Testis (tissue), 3 donors: ENCODE results near the gene CFAP107. TPM values are rescaled to one million over a fixed set of nuclear protein-coding genes. Genes with fewer than 3 reads are reported as not detected.
"Not testable (repeated sequence)": the region's sequence is repeated elsewhere in the genome, so short reads cannot be mapped to it uniquely, and the experiment has no call there.

Experiments
- DNase-seq: peaks from one replicate; pipeline ENCODE4 v3.0.0-alpha.2; 2019
- H3K27ac ChIP-seq, 2 donors: fragments of 200-600 bp; sonication (generic); one replicate each; pipeline ENCODE4 v1.5.1; 2019
- H3K27me3 ChIP-seq: fragments of 200-600 bp; sonication (generic); one replicate; pipeline ENCODE4 v1.5.1; 2019
- H3K36me3 ChIP-seq: fragments of 200-600 bp; sonication (generic); one replicate; pipeline ENCODE4 v1.5.1; 2017; ENCODE audit warnings: low read depth; ENCODE audit errors: missing control alignments
- H3K4me1 ChIP-seq: fragments of 200-600 bp; sonication (generic); one replicate; pipeline ENCODE4 v1.5.1; 2019
- H3K4me3 ChIP-seq, 2 donors: fragments of 200-600 bp; sonication (generic); one replicate each; pipeline ENCODE4 v1.5.1; 2017 to 2019
- H3K9me3 ChIP-seq: fragments of 200-600 bp; sonication (generic); one replicate; pipeline ENCODE4 v1.5.1; 2017
- POLR2A ChIP-seq: fragments of 450-650 bp; IDR thresholded peaks from one replicate; pipeline ENCODE4 v1.6.1; 2017; ENCODE audit warnings: antibody characterized with exemption, mild to moderate bottlenecking, moderate library complexity
- WGBS, 2 donors: methylation state at CpG; one replicate each; pipeline ENCODE4 v1.1.5; 2018; 5-methylcytosine and 5-hydroxymethylcytosine counted together
- intact Hi-C: fragments of 100-400 bp; cut with DNase I; formaldehyde crosslinking; loops from one replicate; pipeline ENCODE4 v1.15.1; 2023; ENCODE audit warnings: low total_unique reads
- polyA plus RNA-seq: library from polyadenylated mRNA; stranded (reverse); fragments of 350-450 nt; fragmentation: Illumina TruSeq; extraction: RNeasy Lipid Tissue Mini Kit (QIAGEN cat#74804); gene quantifications from one replicate; pipeline ENCODE4 v1.2.3, GENCODE V29; 2014; ENCODE audit warnings: low read depth, low replicate concordance; ENCODE audit not compliant: insufficient read depth
- total RNA-seq, 2 donors: library from RNA; depleted of rRNA; stranded (reverse); fragments of >200 nt; gene quantifications; one replicate each; pipeline ENCODE4 v1.2.3, GENCODE V29; 2016
- TF ChIP-seq, protein P1 (sequence below), 3 experiments: fragments of 450-650 bp in 2 of 3; fragments of 200-600 bp in 1 of 3; sonication (generic) in 1 of 3; IDR thresholded peaks; one replicate each; pipeline ENCODE4 v1.5.1; 2016 to 2019; ENCODE audit warnings: antibody characterized with exemption in 3 of 3, mild to moderate bottlenecking in 2 of 3, moderate library complexity in 1 of 3

CFAP107 gene
- total and polyA plus RNA-seq, 3 donors from 2014 or later = 8.1 to 87.9 (median 13.4) TPM

DNA sequence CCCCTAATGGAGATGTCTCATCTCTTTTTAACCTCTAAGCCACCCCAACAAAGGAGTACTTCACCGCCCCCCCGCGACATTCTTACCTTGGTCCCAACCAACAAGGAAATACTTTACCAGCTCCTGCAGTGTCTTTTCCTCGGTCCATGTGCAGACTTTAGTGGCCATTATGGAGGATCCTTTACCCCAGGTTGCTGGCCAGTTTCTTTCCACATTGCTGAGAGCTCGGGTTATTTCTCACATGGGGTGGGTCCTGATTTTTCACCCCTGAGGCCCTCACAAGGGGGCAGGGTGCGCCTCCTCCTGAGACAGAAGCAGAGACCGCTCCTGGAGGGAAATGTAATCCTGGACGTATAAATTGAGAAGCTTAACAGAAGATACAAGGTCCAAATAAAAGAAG, 33.1 kb upstream of the CFAP107 start:
- TF ChIP-seq, protein P1, sequence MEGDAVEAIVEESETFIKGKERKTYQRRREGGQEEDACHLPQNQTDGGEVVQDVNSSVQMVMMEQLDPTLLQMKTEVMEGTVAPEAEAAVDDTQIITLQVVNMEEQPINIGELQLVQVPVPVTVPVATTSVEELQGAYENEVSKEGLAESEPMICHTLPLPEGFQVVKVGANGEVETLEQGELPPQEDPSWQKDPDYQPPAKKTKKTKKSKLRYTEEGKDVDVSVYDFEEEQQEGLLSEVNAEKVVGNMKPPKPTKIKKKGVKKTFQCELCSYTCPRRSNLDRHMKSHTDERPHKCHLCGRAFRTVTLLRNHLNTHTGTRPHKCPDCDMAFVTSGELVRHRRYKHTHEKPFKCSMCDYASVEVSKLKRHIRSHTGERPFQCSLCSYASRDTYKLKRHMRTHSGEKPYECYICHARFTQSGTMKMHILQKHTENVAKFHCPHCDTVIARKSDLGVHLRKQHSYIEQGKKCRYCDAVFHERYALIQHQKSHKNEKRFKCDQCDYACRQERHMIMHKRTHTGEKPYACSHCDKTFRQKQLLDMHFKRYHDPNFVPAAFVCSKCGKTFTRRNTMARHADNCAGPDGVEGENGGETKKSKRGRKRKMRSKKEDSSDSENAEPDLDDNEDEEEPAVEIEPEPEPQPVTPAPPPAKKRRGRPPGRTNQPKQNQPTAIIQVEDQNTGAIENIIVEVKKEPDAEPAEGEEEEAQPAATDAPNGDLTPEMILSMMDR (IDR thresholded peaks at IDR 0.05) = no peak
- no peak for TF ChIP-seq POLR2A
- Histone ChIP-seq H3K9me3 (no peaks in the 10 kb centered on the region), H3K36me3 (no peaks in the 10 kb centered on the region), H3K27ac (no peak overlapping the region), H3K4me1 (no peaks in the 10 kb centered on the region), H3K27me3 (no peaks in the 10 kb centered on the region), H3K4me3 (no peak overlapping the region)
- WGBS, 2 donors = 88 to 89% methylated on average over 8 of the region's 8 CpGs
- intact Hi-C loops = no loop called here
- DNase-seq = no peak

DNA sequence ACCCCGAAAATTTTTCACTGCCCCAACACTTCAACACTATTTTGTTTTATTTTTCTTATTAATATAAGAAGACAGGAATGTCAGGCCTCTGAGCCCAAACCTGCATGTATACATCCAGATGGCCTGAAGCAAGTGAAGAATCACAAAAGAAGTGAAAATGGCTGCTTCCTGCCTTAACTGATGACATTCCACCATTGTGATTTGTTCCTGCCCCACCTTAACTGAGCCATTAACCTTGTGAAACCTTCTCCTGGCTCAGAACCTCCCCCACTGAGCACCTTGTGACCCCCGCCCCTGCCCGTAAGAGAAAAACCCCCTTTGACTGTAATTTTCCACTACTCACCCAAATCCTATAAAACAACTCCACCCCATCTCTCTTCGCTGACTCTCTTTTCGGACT, 32.3 kb upstream of the CFAP107 start:
- H3K36me3 ChIP-seq, H3K4me3 ChIP-seq, H3K27ac ChIP-seq, H3K27me3 ChIP-seq, H3K9me3 ChIP-seq, H3K4me1 ChIP-seq, intact Hi-C loops, DNase-seq: not testable (repeated sequence)
- 90 to 91% methylated on average over 5 of the region's 5 CpGs for WGBS, 2 donors

DNA sequence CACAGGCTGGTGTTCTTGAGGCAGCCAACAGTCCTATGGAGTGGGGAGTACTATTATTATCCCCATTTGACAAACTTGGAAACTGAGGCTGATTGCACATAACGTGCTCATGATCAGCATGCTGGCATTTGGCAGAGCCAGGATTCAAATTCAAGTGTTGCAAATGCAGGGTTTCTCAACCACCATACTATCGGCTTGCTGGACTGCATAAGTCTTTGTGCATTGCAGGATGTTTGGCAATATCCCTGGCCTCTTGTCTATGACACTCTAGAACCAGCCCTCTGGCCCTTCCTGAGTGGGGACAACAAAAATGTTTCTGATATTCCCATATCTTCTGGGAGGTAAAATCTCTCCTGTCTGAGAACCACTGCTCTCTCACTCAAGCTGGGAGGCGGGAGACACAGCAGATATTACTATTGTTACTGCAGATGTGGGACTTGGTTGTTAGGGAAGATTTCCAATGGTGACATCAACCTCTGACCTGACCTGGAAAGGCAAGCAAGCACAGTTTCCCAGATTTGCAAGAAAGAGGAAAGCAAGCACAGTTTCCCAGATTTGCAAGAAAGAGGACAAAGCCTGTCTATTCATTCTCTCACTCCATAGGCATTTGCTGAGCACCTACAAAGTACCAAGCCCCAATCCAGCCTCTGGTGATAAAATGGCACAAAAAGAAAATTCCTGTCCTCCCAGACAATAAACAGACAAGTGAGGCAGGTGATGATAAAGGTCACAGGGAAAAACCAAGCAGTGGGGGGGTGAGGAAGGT, 31.1 kb upstream of the CFAP107 start:
- TF ChIP-seq, protein P1 (IDR thresholded peaks at IDR 0.05) = no peak
- TF ChIP-seq POLR2A = no peak
- no peak overlapping the region for H3K27ac ChIP-seq
- no peaks in the 10 kb centered on the region for H3K4me1 ChIP-seq
- no peaks in the 10 kb centered on the region for H3K36me3 ChIP-seq
- H3K9me3 ChIP-seq = no peaks in the 10 kb centered on the region
- H3K4me3 ChIP-seq = no peak overlapping the region
- intact Hi-C loops = no loop called here
- DNase-seq = no peak
- 89 to 94% methylated on average over 3 of the region's 3 CpGs for WGBS, 2 donors
- no peaks in the 10 kb centered on the region for H3K27me3 ChIP-seq

DNA sequence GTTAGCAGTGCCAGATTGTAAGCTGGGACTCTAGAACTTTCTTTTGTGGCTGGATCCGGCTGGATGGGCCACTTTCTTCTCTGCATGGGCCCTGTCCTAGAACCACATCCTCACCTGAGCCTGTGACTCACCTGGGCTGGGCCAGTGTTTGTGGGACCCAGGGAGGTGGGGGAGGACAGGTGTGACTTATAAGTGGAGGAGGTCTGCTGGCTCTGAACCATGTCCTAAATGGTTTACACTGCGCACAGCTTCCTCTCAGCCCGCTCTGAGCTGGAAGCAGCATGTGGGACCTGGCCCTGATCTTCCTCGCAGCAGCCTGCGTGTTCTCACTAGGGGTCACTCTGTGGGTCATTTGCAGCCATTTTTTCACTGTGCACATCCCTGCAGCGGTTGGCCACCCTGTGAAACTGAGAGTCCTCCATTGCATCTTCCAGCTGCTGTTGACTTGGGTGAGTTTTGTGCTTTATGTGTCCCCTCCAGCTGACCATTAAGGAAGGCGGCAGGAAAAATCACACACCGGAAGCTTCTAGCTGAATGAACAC, 30.0 kb upstream of the CFAP107 start, which contains the start of gene AADACL3:
TSS of gene AADACL3 (plus strand) at position 215 of the 542 bp plus-strand sequence. CDS start at position 282, 67 bp downstream.
- no peaks in the 10 kb centered on the region for H3K9me3 ChIP-seq
- WGBS, 2 donors = 86 to 87% methylated on average over 7 to 8 of the region's 8 CpGs
- TF ChIP-seq, protein P1 (IDR thresholded peaks at IDR 0.05) = no peak
- TF ChIP-seq POLR2A = no peak
- no peak within 1 kb of the TSS for H3K4me3 ChIP-seq
- no peaks in the 10 kb centered on the region for H3K27me3 ChIP-seq
- H3K4me1 ChIP-seq = no peaks in the 10 kb centered on the region
- no peak within 1 kb of the TSS for H3K27ac ChIP-seq
- H3K36me3 ChIP-seq = no peaks in the 10 kb centered on the region
- no peak for DNase-seq
- intact Hi-C loops = no loop called here

DNA sequence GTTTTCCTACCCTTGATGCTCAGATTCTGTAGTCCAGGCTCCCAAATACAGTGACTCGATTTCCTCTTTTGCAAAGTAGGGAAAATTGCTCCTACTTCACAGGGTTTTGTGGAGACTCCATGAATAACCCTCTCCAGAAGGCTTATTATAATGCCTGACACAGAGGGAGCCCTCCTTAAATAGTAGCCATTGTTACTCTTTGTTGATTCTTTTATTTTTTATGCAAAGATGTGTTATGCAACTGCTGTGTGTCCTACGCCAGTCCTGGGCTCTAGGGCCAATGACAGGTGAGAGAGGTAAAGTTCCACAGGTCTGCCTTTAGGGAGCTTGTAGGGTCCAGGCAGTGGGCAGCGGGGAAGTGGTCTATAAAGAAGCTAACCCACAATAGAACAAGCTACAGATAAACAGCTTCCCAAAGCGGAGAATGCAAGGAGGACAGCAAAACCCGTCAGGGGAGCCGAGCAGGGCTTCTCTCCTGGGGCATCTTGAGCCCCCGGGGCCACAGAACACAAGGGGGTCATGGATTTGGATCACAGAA, 28.6 kb upstream of the CFAP107 start:
- intact Hi-C loops = no loop called here
- Histone ChIP-seq H3K9me3 (no peaks in the 10 kb centered on the region), H3K36me3 (no peaks in the 10 kb centered on the region), H3K4me3 (no peak overlapping the region), H3K27ac (no peak overlapping the region), H3K27me3 (no peaks in the 10 kb centered on the region), H3K4me1 (no peaks in the 10 kb centered on the region)
- no peak for TF ChIP-seq POLR2A
- TF ChIP-seq, protein P1 (IDR thresholded peaks at IDR 0.05) = no peak
- WGBS, 2 donors = 82 to 85% methylated on average over 7 of the region's 7 CpGs
- DNase-seq = no peak
